ENCODE data around the gene CHAF1A. TPM values are rescaled to one million over a fixed set of nuclear protein-coding genes. Genes with fewer than 3 reads are reported as not detected.

Gene CHAF1A
- total RNA-seq, 3 donors from 2014 or later (not counting 1 experiment from before 2014, with no cell fraction given), result 34.4 to 40.8 (median 35.2) TPM

- H3K4me1 Mint-ChIP-seq, result peaks cover 37 to 61% of the 10 kb centered on the region in 2 donors
- H3K27ac Mint-ChIP-seq, result no peak overlapping the region
- no peak overlapping the region for H3K4me3 ChIP-seq (ENCODE audit: low read length)
- WGBS (ENCODE audit: insufficient coverage), result 93% methylated on average over 22 of the region's 22 CpGs
- H3K4me1 ChIP-seq (ENCODE audit: control insufficient read depth, insufficient read depth, low read length), result peaks cover 97% of the 10 kb centered on the region
- H3K36me3 Mint-ChIP-seq, result no peaks in the 10 kb centered on the region
- H3K9me3 ChIP-seq (ENCODE audit: control insufficient read depth, insufficient read depth, low read length), result no peaks in the 10 kb centered on the region
- no peak overlapping the region for H3K4me3 Mint-ChIP-seq
- no peaks in the 10 kb centered on the region for H3K36me3 ChIP-seq (ENCODE audit: control insufficient read depth, insufficient read depth, low read length)
- no peak for DNase-seq
- ATAC-seq, result no peak
- TF ChIP-seq, protein P1, sequence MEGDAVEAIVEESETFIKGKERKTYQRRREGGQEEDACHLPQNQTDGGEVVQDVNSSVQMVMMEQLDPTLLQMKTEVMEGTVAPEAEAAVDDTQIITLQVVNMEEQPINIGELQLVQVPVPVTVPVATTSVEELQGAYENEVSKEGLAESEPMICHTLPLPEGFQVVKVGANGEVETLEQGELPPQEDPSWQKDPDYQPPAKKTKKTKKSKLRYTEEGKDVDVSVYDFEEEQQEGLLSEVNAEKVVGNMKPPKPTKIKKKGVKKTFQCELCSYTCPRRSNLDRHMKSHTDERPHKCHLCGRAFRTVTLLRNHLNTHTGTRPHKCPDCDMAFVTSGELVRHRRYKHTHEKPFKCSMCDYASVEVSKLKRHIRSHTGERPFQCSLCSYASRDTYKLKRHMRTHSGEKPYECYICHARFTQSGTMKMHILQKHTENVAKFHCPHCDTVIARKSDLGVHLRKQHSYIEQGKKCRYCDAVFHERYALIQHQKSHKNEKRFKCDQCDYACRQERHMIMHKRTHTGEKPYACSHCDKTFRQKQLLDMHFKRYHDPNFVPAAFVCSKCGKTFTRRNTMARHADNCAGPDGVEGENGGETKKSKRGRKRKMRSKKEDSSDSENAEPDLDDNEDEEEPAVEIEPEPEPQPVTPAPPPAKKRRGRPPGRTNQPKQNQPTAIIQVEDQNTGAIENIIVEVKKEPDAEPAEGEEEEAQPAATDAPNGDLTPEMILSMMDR (IDR thresholded peaks at IDR 0.05), result no peak
- intact Hi-C loops (cut with micrococcal nuclease), result no loop called here
- H3K9me3 Mint-ChIP-seq, result no peaks in the 10 kb centered on the region
- no peak overlapping the region for H3K27ac ChIP-seq (ENCODE audit: low read length)
- H3K27me3 ChIP-seq (ENCODE audit: control insufficient read depth, insufficient read depth, low read length), result no peaks in the 10 kb centered on the region
- H3K27me3 Mint-ChIP-seq (ENCODE audit: low read depth in 2 of 2), result no peaks in the 10 kb centered on the region
Observed at GRCh38 chr19:4372165-4373012, 30.1 kb upstream of the CHAF1A start.

DNA sequence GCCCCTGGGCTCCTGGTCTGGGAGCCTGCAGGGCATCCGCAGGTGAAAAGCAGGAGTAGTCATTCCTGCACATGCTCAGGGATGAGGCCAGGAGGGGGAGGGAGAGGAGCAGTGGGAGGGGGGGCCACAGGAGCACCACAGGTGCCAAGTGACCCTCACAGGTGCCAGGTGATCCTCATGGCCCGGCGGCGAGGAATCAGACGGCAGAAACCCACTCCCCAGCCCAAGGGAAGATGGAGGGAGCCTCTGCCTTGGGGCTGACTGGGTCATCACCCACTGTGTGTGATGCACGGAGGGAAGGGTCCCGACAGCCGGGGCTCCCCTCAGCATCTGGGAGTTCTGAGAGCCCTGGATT, 29.4 kb upstream of the CHAF1A start:
- ATAC-seq, result no peak

GRCh38 chr19:4373601-4374497, 28.6 kb upstream of the CHAF1A start:
- 67% methylated on average over 25 of the region's 25 CpGs for WGBS (ENCODE audit: insufficient coverage)
- TF ChIP-seq, protein P1 (IDR thresholded peaks at IDR 0.05), result no peak
- Mint-ChIP-seq H3K4me3 (peak overlapping the region; percentile 29), H3K27ac (no peak overlapping the region), H3K36me3 (no peaks in the 10 kb centered on the region), H3K9me3 (no peaks in the 10 kb centered on the region), H3K27me3 (ENCODE audit: low read depth in 2 of 2) (no peaks in the 10 kb centered on the region), H3K4me1 (peaks cover 27 to 48% of the 10 kb centered on the region in 2 donors)
- Histone ChIP-seq H3K4me1 (ENCODE audit: control insufficient read depth, insufficient read depth, low read length) (peaks cover 97% of the 10 kb centered on the region), H3K36me3 (ENCODE audit: control insufficient read depth, insufficient read depth, low read length) (no peaks in the 10 kb centered on the region), H3K27ac (ENCODE audit: low read length) (no peak overlapping the region), H3K27me3 (ENCODE audit: control insufficient read depth, insufficient read depth, low read length) (no peaks in the 10 kb centered on the region), H3K4me3 (ENCODE audit: low read length) (no peak overlapping the region), H3K9me3 (ENCODE audit: control insufficient read depth, insufficient read depth, low read length) (no peaks in the 10 kb centered on the region)
- DNase-seq (no peak), ATAC-seq (no peak)
- intact Hi-C loops (cut with micrococcal nuclease), result no loop called here

More for the DNA sequence above, 29.4 kb upstream of the CHAF1A start:
- Histone ChIP-seq H3K4me1 (ENCODE audit: control insufficient read depth, insufficient read depth, low read length) (peaks cover 98% of the 10 kb centered on the region), H3K27me3 (ENCODE audit: control insufficient read depth, insufficient read depth, low read length) (no peaks in the 10 kb centered on the region), H3K9me3 (ENCODE audit: control insufficient read depth, insufficient read depth, low read length) (no peaks in the 10 kb centered on the region), H3K36me3 (ENCODE audit: control insufficient read depth, insufficient read depth, low read length) (no peaks in the 10 kb centered on the region), H3K27ac (ENCODE audit: low read length) (no peak overlapping the region), H3K4me3 (ENCODE audit: low read length) (no peak overlapping the region)
- over 99% methylated on average over 8 of the region's 8 CpGs for WGBS (ENCODE audit: insufficient coverage)
- TF ChIP-seq, protein P1 (IDR thresholded peaks at IDR 0.05), result no peak
- Mint-ChIP-seq H3K4me3 (no peak overlapping the region), H3K4me1 (peaks cover 33 to 55% of the 10 kb centered on the region in 2 donors), H3K36me3 (no peaks in the 10 kb centered on the region), H3K27me3 (ENCODE audit: low read depth in 2 of 2) (no peaks in the 10 kb centered on the region), H3K9me3 (no peaks in the 10 kb centered on the region), H3K27ac (no peak overlapping the region)
- intact Hi-C loops (cut with micrococcal nuclease), result no loop called here
- no peak for DNase-seq

Data from natural killer cell (primary cell).